HFF-Myc (cell line): ENCODE results near the gene ZNF100.
"Not testable (repeated sequence)": the region's sequence is repeated elsewhere in the genome, so short reads cannot be mapped to it uniquely, and the experiment has no call there.

Experiments
- DNase-seq: peaks from one replicate; pipeline ENCODE4 v3.0.0-alpha.2; 2011; ENCODE audit warnings: low read depth; ENCODE audit errors: extremely low read depth
- H3K4me3 ChIP-seq: replicated peaks from 2 replicates; pipeline ENCODE4 v1.5.1; 2011; ENCODE audit warnings: low read depth, mild to moderate bottlenecking, control low read depth, low read length
- TF ChIP-seq, protein P1 (sequence below): IDR thresholded peaks from 2 replicates; pipeline ENCODE4 v1.5.1; 2012; ENCODE audit warnings: mild to moderate bottlenecking, low read depth, low read length, control low read depth; ENCODE audit errors: missing control alignments

Gene ZNF100

DNA sequence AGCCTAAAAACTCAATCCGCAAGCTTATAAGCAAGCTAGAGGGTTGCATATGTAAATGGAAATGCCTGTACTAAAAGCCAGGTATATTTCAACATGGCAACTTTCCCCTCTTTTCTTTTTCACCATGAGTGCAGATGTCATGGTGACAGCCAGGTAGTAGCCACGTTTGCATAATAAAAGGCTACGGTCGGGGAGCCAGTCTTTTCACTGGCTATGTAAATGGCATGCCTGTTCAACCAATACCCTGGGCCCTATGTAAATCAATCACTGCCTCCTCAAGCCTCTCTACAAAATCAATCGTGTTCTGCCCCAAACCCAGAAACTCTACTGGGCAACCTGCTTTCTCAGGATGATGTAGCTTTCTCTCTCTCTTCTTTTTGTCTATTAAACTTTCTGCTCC lies 87.4 kb downstream of the ZNF100 start:
- TF ChIP-seq, protein P1, sequence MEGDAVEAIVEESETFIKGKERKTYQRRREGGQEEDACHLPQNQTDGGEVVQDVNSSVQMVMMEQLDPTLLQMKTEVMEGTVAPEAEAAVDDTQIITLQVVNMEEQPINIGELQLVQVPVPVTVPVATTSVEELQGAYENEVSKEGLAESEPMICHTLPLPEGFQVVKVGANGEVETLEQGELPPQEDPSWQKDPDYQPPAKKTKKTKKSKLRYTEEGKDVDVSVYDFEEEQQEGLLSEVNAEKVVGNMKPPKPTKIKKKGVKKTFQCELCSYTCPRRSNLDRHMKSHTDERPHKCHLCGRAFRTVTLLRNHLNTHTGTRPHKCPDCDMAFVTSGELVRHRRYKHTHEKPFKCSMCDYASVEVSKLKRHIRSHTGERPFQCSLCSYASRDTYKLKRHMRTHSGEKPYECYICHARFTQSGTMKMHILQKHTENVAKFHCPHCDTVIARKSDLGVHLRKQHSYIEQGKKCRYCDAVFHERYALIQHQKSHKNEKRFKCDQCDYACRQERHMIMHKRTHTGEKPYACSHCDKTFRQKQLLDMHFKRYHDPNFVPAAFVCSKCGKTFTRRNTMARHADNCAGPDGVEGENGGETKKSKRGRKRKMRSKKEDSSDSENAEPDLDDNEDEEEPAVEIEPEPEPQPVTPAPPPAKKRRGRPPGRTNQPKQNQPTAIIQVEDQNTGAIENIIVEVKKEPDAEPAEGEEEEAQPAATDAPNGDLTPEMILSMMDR = no peak
- no peak for DNase-seq
- H3K4me3 ChIP-seq = no peak overlapping the region

DNA sequence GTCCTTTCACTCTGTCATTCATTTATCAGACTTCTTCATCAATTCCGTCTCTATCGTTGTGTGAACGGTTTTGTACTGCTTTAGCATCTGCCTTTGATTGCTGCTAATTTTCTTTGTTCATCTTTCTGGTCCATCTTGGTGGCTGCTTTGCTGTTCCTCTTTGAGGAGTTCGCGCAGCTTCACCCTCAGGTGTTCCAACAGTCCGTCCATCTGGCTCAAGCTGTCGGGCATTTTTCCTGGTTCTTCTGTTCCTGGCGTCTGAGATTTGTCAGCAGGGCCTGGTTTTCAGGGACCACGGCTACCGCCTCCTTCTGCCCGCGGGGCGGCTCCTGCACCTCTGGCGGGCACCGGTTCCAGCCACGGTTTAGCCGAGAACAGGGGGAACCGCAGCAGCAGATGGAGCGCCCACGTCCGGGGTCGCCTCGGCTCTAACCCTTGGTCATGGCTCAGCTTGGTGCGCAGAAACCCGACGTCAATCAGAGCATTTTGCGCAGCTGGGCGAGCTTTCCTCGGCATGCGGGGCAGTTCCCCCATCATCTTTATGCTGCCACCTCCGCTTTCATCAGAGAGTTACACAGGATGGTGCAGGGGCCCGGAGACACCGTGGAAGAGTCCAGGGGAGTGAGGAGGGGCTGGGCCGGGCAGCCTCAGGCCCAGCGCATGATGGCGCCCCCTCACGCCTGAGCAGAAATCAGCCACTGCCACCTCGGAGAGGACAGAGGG lies 89.5 kb downstream of the ZNF100 start:
- DNase-seq = no peak
- TF ChIP-seq, protein P1 = no peak
- no peak overlapping the region for H3K4me3 ChIP-seq

DNA sequence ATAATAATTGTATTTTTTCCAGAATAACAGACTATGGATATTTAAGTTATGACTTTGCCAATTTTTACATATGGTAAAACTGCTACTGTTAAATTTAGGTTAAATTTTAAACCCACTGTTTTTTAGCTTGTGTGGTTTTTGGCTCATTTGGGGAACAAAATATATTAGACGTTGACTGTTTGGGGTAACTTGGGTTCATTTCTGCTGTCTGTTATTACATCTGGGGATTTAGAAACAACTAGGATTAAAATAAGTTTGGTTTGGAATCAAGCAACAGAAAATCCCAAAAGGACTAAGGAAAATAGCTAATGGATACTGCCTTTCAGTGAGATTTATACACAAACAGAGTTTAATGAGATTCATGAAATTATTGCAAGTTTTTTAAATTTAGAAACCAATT lies 92.9 kb downstream of the ZNF100 start:
- no peak for DNase-seq
- H3K4me3 ChIP-seq = no peak overlapping the region
- TF ChIP-seq, protein P1 = no peak

DNA sequence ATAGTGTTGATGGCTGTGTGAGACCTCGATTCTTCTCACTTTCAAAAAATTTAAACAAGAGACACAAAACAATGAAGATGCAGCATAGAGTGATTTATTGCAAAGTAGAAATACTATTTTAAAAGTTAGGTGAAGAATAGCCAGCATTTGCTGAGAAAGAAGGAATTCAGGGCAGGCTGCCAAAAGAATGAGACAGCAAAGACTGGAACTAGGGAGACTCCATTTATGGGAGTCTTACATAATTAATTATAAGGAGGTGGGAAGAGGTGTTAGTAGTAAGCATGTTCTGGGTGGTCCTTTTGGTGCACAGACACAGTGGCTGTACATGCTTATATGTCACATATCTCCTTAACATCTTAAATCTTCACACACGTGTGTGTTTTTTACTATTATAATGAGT lies 93.9 kb downstream of the ZNF100 start:
- not testable (repeated sequence) for H3K4me3 ChIP-seq, DNase-seq
